SK-N-SH treated with all-trans-retinoic acid at 6 μM for 48 hours (cell line): ENCODE data around the gene TPM4.

Experiments
- ATAC-seq: fragments of 200-7000 bp; cut with Tn5 transposase; 3 replicates; pipeline ENCODE4 v1.9.1; 2020; ENCODE audit warnings: mild to moderate bottlenecking, moderate library complexity
- ARNTL ChIP-seq: fragments of 450-650 bp; formaldehyde crosslinking; IDR thresholded peaks from 2 replicates; pipeline ENCODE4 v1.5.0; 2020; ENCODE audit warnings: low read depth, mild to moderate bottlenecking, moderate library complexity, borderline replicate concordance
- BACH2 ChIP-seq: fragments of 250-450 bp; sonication (Bioruptor Pico); IDR thresholded peaks from 2 replicates; pipeline ENCODE4 v1.9.0; 2021; ENCODE audit warnings: mild to moderate bottlenecking, borderline replicate concordance
- CSDC2 ChIP-seq: fragments of 250-450 bp; sonication (Bioruptor Pico); IDR thresholded peaks from 2 replicates; pipeline ENCODE4 v1.5.0; 2020; ENCODE audit warnings: mild to moderate bottlenecking, moderate library complexity
- ESRRG ChIP-seq: fragments of 250-450 bp; sonication (Bioruptor Pico); IDR thresholded peaks from 2 replicates; pipeline ENCODE4 v1.6.1; 2021; ENCODE audit warnings: mild to moderate bottlenecking
- GLIS3 ChIP-seq: fragments of 250-450 bp; sonication (Bioruptor Pico); IDR thresholded peaks from 2 replicates; pipeline ENCODE4 v1.5.0; 2020; ENCODE audit warnings: mild to moderate bottlenecking, moderate library complexity
- ISL1 ChIP-seq: fragments of 250-450 bp; sonication (Bioruptor Pico); IDR thresholded peaks from 2 replicates; pipeline ENCODE4 v2.1.2; 2022; ENCODE audit warnings: mild to moderate bottlenecking, moderate library complexity
- OSR1 ChIP-seq: fragments of 250-450 bp; sonication (Bioruptor Pico); IDR thresholded peaks from 2 replicates; pipeline ENCODE4 v1.8.0; 2022; ENCODE audit warnings: moderate library complexity, mild to moderate bottlenecking, inconsistent platforms
- PPARA ChIP-seq: fragments of 250-450 bp; sonication (Bioruptor Pico); IDR thresholded peaks from 2 replicates; pipeline ENCODE4 v1.5.0; 2020; ENCODE audit warnings: mild to moderate bottlenecking, borderline replicate concordance
- RARB ChIP-seq: fragments of 250-450 bp; sonication (Bioruptor Pico); IDR thresholded peaks from 2 replicates; pipeline ENCODE4 v1.8.0; 2021; ENCODE audit warnings: mild to moderate bottlenecking, moderate library complexity
- SNAI2 ChIP-seq: fragments of 250-450 bp; sonication (Bioruptor Pico); IDR thresholded peaks from 2 replicates; pipeline ENCODE4 v1.5.0; 2020; ENCODE audit warnings: mild to moderate bottlenecking, moderate library complexity
- TCF4 ChIP-seq: fragments of 250-450 bp; sonication (Bioruptor Pico); IDR thresholded peaks from 2 replicates; pipeline ENCODE4 v1.8.0; 2021; ENCODE audit warnings: mild to moderate bottlenecking, moderate library complexity, borderline replicate concordance
- TOX ChIP-seq: fragments of 250-450 bp; sonication (Bioruptor Pico); IDR thresholded peaks from 2 replicates; pipeline ENCODE4 v1.8.0; 2021; ENCODE audit warnings: mild to moderate bottlenecking, moderate library complexity, borderline replicate concordance
- ZC3H10 ChIP-seq: fragments of 250-450 bp; sonication (Bioruptor Pico); IDR thresholded peaks from 2 replicates; pipeline ENCODE4 v1.5.1; 2021; ENCODE audit warnings: mild to moderate bottlenecking, moderate library complexity
- ZFP3 ChIP-seq: fragments of 250-450 bp; sonication (Bioruptor Pico); IDR thresholded peaks from 2 replicates; pipeline ENCODE4 v1.5.0; 2020; ENCODE audit warnings: mild to moderate bottlenecking, moderate library complexity
- ZFP30 ChIP-seq: fragments of 450-650 bp; formaldehyde crosslinking; IDR thresholded peaks from 2 replicates; pipeline ENCODE4 v1.5.0; 2022; ENCODE audit warnings: mild to moderate bottlenecking, moderate library complexity
- ZNF70 ChIP-seq: fragments of 450-650 bp; formaldehyde crosslinking; IDR thresholded peaks from 2 replicates; pipeline ENCODE4 v1.5.0; 2020; ENCODE audit warnings: mild to moderate bottlenecking, moderate library complexity
- ZNF8 ChIP-seq: fragments of 450-650 bp; formaldehyde crosslinking; IDR thresholded peaks from 2 replicates; pipeline ENCODE4 v1.5.0; 2020; ENCODE audit warnings: mild to moderate bottlenecking, moderate library complexity
- TF ChIP-seq, protein P1 (sequence below): fragments of 250-450 bp; sonication (Bioruptor Pico); IDR thresholded peaks from 2 replicates; pipeline ENCODE4 v1.8.0; 2021; ENCODE audit warnings: low read depth, mild to moderate bottlenecking, moderate library complexity, borderline replicate concordance
- TF ChIP-seq, protein P2 (sequence below): fragments of 250-450 bp; sonication (Bioruptor Pico); IDR thresholded peaks from 2 replicates; pipeline ENCODE4 v1.5.1; 2021; ENCODE audit warnings: mild to moderate bottlenecking, moderate library complexity
- TF ChIP-seq, protein P3 (sequence below): fragments of 250-450 bp; sonication (Bioruptor Pico); IDR thresholded peaks from 2 replicates; pipeline ENCODE4 v1.5.0; 2020; ENCODE audit warnings: mild to moderate bottlenecking, moderate library complexity
- TF ChIP-seq, protein P4 (sequence below): fragments of 250-450 bp; sonication (Bioruptor Pico); IDR thresholded peaks from 2 replicates; pipeline ENCODE4 v1.5.1; 2020; ENCODE audit warnings: low read depth, mild to moderate bottlenecking, moderate library complexity

The TPM4 gene

DNA sequence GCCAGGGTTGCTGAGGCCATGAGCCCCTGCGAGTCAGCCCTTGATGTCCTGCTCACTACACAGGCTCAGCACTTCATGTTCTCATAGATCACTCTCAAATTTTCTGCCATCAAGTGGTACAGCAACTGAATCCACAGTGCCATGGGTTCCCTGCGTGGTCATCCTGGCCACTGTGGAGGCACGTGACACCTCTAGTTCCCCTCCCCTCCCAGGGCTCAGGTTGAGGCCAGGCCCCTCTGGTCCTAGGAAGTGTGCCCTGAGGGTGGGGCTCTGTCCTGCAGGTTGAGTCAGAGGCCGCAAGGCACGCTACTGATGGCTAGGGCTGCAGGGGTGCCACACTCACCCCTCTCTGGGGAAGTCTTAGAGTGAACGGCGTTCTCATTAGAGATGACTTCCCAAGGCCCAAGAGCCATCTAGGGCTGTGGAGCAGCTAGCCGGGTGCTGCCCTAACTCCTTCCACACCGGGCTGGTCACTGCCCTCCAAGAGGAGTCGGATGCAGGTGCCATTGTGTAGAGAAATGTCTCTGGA, 39.8 kb upstream of the TPM4 start (continued):
- TF ChIP-seq, protein P1, sequence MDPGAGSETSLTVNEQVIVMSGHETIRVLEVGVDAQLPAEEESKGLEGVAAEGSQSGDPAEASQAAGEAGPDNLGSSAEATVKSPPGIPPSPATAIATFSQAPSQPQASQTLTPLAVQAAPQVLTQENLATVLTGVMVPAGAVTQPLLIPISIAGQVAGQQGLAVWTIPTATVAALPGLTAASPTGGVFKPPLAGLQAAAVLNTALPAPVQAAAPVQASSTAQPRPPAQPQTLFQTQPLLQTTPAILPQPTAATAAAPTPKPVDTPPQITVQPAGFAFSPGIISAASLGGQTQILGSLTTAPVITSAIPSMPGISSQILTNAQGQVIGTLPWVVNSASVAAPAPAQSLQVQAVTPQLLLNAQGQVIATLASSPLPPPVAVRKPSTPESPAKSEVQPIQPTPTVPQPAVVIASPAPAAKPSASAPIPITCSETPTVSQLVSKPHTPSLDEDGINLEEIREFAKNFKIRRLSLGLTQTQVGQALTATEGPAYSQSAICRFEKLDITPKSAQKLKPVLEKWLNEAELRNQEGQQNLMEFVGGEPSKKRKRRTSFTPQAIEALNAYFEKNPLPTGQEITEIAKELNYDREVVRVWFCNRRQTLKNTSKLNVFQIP (CRISPR knock-in tag), result no peak
- TF ChIP-seq, all 23 proteins: peak for 0

DNA sequence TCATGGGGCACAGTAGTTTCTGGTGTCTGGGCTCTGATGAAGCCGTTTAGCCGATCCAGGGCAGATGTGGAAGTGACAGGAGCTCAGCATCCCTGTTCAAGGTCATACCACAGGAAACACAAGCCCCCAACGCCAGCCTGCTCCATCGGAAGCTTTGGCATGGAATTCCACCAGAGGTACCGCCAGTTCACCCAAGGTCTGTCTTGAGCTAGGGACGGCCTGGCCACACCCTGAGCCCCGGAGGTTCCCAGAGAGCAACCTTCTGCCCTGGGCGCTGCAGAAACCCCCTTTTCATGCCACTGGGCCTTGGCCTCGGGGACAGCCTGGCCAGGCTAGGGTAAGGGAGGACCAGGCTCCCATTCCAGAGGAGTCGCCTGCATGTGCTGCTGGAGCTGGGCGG, 39.4 kb upstream of the TPM4 start:
- TF ChIP-seq CSDC2 (CRISPR knock-in tag), result no peak
- no peak for ATAC-seq

DNA sequence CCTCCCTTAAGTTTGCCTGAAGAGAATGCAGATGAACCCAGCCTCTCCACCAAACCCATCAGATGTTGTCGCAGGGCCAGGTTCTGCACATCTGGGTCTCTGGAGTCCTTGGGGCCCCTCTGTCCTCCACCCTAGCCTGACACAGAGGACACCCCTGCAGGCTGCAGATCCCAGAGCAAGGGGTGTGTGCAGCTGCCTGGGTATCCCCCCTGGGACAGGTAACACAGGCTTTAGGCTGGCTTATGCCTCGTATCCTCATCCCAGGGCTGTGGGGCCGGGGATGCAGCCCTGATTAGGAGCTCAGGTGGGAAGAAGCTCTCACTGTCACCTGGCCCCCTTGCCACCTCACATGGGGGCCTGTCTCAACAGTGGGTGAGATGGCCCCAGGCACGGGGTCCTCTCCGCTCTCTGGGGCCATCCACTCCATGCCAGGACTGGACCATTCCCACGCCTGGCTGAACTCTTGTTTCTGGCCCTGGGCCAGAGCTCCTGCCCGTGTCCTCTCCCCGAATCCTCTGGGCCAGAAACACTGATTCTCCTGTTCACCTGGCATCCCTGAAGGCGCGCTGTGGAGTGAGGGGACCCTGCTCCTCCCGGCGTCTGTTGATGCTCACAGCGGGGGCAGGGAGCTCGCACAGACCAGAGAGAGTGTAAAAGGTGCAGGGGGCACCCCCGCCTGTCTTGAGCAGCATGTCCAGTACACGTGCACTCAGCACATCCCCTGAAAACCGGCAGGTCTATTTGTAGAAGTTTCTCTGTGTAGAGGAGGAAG, 38.7 kb upstream of the TPM4 start:
- TF ChIP-seq CSDC2 (CRISPR knock-in tag) (no peak), ZFP30 (CRISPR knock-in tag) (no peak), TOX (no peak), ZNF8 (CRISPR knock-in tag) (no peak), ZC3H10 (CRISPR knock-in tag) (no peak), RARB (CRISPR knock-in tag) (no peak), ESRRG (CRISPR knock-in tag) (no peak), BACH2 (CRISPR knock-in tag) (no peak), ZNF70 (no peak), TCF4 (CRISPR knock-in tag) (no peak), ARNTL (CRISPR knock-in tag) (no peak), ISL1 (no peak), SNAI2 (no peak), ZFP3 (no peak)
- TF ChIP-seq, protein P2, sequence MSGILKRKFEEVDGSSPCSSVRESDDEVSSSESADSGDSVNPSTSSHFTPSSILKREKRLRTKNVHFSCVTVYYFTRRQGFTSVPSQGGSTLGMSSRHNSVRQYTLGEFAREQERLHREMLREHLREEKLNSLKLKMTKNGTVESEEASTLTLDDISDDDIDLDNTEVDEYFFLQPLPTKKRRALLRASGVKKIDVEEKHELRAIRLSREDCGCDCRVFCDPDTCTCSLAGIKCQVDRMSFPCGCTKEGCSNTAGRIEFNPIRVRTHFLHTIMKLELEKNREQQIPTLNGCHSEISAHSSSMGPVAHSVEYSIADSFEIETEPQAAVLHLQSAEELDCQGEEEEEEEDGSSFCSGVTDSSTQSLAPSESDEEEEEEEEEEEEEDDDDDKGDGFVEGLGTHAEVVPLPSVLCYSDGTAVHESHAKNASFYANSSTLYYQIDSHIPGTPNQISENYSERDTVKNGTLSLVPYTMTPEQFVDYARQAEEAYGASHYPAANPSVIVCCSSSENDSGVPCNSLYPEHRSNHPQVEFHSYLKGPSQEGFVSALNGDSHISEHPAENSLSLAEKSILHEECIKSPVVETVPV (CRISPR knock-in tag), result no peak
- TF ChIP-seq, protein P3, sequence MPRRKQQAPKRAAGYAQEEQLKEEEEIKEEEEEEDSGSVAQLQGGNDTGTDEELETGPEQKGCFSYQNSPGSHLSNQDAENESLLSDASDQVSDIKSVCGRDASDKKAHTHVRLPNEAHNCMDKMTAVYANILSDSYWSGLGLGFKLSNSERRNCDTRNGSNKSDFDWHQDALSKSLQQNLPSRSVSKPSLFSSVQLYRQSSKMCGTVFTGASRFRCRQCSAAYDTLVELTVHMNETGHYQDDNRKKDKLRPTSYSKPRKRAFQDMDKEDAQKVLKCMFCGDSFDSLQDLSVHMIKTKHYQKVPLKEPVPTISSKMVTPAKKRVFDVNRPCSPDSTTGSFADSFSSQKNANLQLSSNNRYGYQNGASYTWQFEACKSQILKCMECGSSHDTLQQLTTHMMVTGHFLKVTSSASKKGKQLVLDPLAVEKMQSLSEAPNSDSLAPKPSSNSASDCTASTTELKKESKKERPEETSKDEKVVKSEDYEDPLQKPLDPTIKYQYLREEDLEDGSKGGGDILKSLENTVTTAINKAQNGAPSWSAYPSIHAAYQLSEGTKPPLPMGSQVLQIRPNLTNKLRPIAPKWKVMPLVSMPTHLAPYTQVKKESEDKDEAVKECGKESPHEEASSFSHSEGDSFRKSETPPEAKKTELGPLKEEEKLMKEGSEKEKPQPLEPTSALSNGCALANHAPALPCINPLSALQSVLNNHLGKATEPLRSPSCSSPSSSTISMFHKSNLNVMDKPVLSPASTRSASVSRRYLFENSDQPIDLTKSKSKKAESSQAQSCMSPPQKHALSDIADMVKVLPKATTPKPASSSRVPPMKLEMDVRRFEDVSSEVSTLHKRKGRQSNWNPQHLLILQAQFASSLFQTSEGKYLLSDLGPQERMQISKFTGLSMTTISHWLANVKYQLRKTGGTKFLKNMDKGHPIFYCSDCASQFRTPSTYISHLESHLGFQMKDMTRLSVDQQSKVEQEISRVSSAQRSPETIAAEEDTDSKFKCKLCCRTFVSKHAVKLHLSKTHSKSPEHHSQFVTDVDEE, result no peak
- TF ChIP-seq, protein P1 (CRISPR knock-in tag), result no peak
- ATAC-seq, result no peak

DNA sequence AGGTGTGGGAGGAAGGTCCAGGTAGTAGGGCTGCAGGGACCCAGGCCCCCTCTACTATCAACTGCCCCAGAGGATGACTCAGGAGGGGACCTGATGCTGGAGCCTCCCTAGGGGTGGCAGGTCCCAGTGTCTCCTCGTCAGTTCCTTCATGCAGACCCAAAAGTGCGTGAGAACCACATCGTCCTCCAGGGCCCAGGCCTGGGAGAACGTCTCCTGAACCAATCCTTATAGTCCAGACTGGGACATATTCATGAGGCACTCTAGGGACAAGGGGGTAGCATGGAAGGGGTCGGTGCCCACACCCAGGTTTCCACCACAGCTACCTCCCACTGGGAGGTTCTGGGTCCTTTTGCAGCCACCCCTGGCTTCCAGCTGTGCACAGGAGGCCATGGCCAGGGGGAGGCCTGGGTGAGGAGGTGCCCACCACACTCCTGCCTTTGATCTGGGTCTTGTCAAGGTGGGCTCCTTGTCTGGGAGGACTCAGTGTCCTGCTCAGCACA, 38.0 kb upstream of the TPM4 start:
- no peak for ATAC-seq
- TF ChIP-seq PPARA (CRISPR knock-in tag), result no peak
- no peak for TF ChIP-seq GLIS3 (CRISPR knock-in tag)
- TF ChIP-seq, protein P2 (CRISPR knock-in tag), result no peak
- TF ChIP-seq ZFP3, result no peak
- no peak for TF ChIP-seq RARB (CRISPR knock-in tag)
- TF ChIP-seq, protein P3, result no peak
- TF ChIP-seq TOX, result no peak
- TF ChIP-seq ISL1, result no peak
- TF ChIP-seq, protein P4, sequence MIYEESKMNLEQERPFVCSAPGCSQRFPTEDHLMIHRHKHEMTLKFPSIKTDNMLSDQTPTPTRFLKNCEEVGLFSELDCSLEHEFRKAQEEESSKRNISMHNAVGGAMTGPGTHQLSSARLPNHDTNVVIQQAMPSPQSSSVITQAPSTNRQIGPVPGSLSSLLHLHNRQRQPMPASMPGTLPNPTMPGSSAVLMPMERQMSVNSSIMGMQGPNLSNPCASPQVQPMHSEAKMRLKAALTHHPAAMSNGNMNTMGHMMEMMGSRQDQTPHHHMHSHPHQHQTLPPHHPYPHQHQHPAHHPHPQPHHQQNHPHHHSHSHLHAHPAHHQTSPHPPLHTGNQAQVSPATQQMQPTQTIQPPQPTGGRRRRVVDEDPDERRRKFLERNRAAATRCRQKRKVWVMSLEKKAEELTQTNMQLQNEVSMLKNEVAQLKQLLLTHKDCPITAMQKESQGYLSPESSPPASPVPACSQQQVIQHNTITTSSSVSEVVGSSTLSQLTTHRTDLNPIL (CRISPR knock-in tag), result no peak
- TF ChIP-seq ZC3H10 (CRISPR knock-in tag), result no peak
- no peak for TF ChIP-seq ARNTL (CRISPR knock-in tag)
- no peak for TF ChIP-seq OSR1 (CRISPR knock-in tag)
